Astrocyte (in vitro differentiated cells and primary cell): ENCODE results near the gene SRM. TPM values are rescaled to one million over a fixed set of nuclear protein-coding genes. Genes with fewer than 3 reads are reported as not detected.
"Not testable (repeated sequence)": the region's sequence is repeated elsewhere in the genome, so short reads cannot be mapped to it uniquely, and the experiment has no call there.

Experiments
- DNase-seq: peaks from one replicate; pipeline ENCODE4 v3.0.0-alpha.2; 2010; ENCODE audit warnings: low read depth
- FAIRE-seq: peaks from 2 replicates; lab custom pipeline; 2011; peaks lifted over from hg19 to GRCh38; lab: Jason Lieb, UNC
- H2AFZ ChIP-seq: 2 replicates; pipeline ENCODE4 v1.6.0; 2012; ENCODE audit warnings: low read depth, low read length, inconsistent platforms
- H3K27ac ChIP-seq: 2 replicates; pipeline ENCODE4 v1.5.1; 2011; ENCODE audit warnings: low read depth, low read length, inconsistent platforms
- H3K27me3 ChIP-seq: 2 replicates; pipeline ENCODE4 v1.6.0; 2011; ENCODE audit warnings: low read length, inconsistent platforms; ENCODE audit not compliant: insufficient read depth
- H3K36me3 ChIP-seq: 2 replicates; pipeline ENCODE4 v1.5.1; 2011; ENCODE audit warnings: low read length, inconsistent platforms; ENCODE audit not compliant: insufficient read depth
- H3K4me1 ChIP-seq: 2 replicates; pipeline ENCODE4 v1.5.1; 2011; ENCODE audit warnings: low read length, inconsistent platforms; ENCODE audit not compliant: insufficient read depth
- H3K4me2 ChIP-seq: 2 replicates; pipeline ENCODE4 v1.6.0; 2012; ENCODE audit warnings: low read length, inconsistent platforms
- H3K4me3 ChIP-seq: 2 replicates; pipeline ENCODE4 v1.5.1; 2011; ENCODE audit warnings: low read depth, mild to moderate bottlenecking, low read length, inconsistent platforms; ENCODE audit not compliant: insufficient read depth
- H3K79me2 ChIP-seq: 2 replicates; pipeline ENCODE4 v1.6.0; 2012; ENCODE audit warnings: mild to moderate bottlenecking, low read length, inconsistent platforms; ENCODE audit not compliant: insufficient read depth
- H3K9ac ChIP-seq: 2 replicates; pipeline ENCODE4 v1.6.0; 2012; ENCODE audit warnings: mild to moderate bottlenecking, low read length, inconsistent platforms
- H3K9me3 ChIP-seq: 2 replicates; pipeline ENCODE4 v1.5.1; 2012; ENCODE audit warnings: low read depth, mild to moderate bottlenecking, low read length, inconsistent platforms; ENCODE audit not compliant: insufficient read depth
- H4K20me1 ChIP-seq: 2 replicates; pipeline ENCODE4 v1.6.0; 2012; ENCODE audit warnings: low read length, inconsistent platforms; ENCODE audit not compliant: insufficient read depth
- H3K27ac Mint-ChIP-seq: one replicate; pipeline ENCODE4 v1.8.0; 2021; ENCODE audit warnings: mild to moderate bottlenecking, mixed read lengths; ENCODE audit not compliant: unreplicated experiment
- H3K27me3 Mint-ChIP-seq: one replicate; pipeline ENCODE4 v1.8.0; 2021; ENCODE audit warnings: low read depth, mixed read lengths; ENCODE audit not compliant: unreplicated experiment
- H3K36me3 Mint-ChIP-seq: one replicate; pipeline ENCODE4 v1.8.0; 2021; ENCODE audit warnings: low read depth, mixed read lengths; ENCODE audit not compliant: unreplicated experiment
- H3K4me1 Mint-ChIP-seq: one replicate; pipeline ENCODE4 v1.8.0; 2021; ENCODE audit warnings: low read depth, mixed read lengths; ENCODE audit not compliant: unreplicated experiment
- H3K4me3 Mint-ChIP-seq: one replicate; pipeline ENCODE4 v1.8.0; 2021; ENCODE audit warnings: mild to moderate bottlenecking, moderate library complexity, mixed read lengths; ENCODE audit not compliant: unreplicated experiment
- H3K9me3 Mint-ChIP-seq: one replicate; pipeline ENCODE4 v1.8.0; 2021; ENCODE audit warnings: mild to moderate bottlenecking, mixed read lengths; ENCODE audit not compliant: unreplicated experiment
- CTCF ChIP-seq: IDR thresholded peaks from 2 replicates; pipeline ENCODE4 v1.5.1; 2011; ENCODE audit warnings: low read depth, mild to moderate bottlenecking, inconsistent platforms, low read length, moderate library complexity; ENCODE audit not compliant: insufficient read depth
- EZH2 ChIP-seq: IDR thresholded peaks from 2 replicates; pipeline ENCODE4 v1.6.1; 2012; ENCODE audit warnings: mild to moderate bottlenecking, low read length, inconsistent platforms; ENCODE audit not compliant: insufficient read depth
- total RNA-seq: library from RNA; stranded (reverse); gene quantifications from 2 replicates; pipeline ENCODE4 v1.2.1, GENCODE V29; 2021

SRM gene
- total RNA-seq, 1 donor from 2014 or later = 225 TPM

- no peaks in the 10 kb centered on the region for H3K36me3 ChIP-seq
- no peaks in the 10 kb centered on the region for H3K79me2 ChIP-seq
- no peaks in the 10 kb centered on the region for H3K4me1 ChIP-seq
- H3K9me3 ChIP-seq = no peaks in the 10 kb centered on the region
- H3K4me2 ChIP-seq = no peak overlapping the region
- Mint-ChIP-seq H3K27ac (no peak overlapping the region), H3K4me3 (no peak overlapping the region), H3K9me3 (no peaks in the 10 kb centered on the region), H3K36me3 (no peaks in the 10 kb centered on the region), H3K27me3 (peaks cover 7% of the 10 kb centered on the region), H3K4me1 (no peaks in the 10 kb centered on the region)
- no peak overlapping the region for H3K27ac ChIP-seq
- no peak overlapping the region for H2AFZ ChIP-seq
- DNase-seq = no peak
- TF ChIP-seq EZH2 (no peak), CTCF (no peak)
- no peaks in the 10 kb centered on the region for H4K20me1 ChIP-seq
- H3K4me3 ChIP-seq = no peak overlapping the region
- no peak overlapping the region for H3K9ac ChIP-seq
- peaks cover 4% of the 10 kb centered on the region for H3K27me3 ChIP-seq
- FAIRE-seq = no peak
Observed at GRCh38 chr1:11039351-11040104, 20.3 kb downstream of the SRM start.

- TF ChIP-seq CTCF = peak; percentile 99
- TF ChIP-seq EZH2 = no peak
- FAIRE-seq = peak; percentile 32
Observed at GRCh38 chr1:11037740-11038182, 22.1 kb downstream of the SRM start.

GRCh38 chr1:11037019-11037739 lies 22.6 kb downstream of the SRM start:
- not testable (repeated sequence) for H3K27ac ChIP-seq, H3K27ac Mint-ChIP-seq, H3K27me3 Mint-ChIP-seq, H3K4me1 ChIP-seq, H3K4me2 ChIP-seq, H3K36me3 ChIP-seq, H3K27me3 ChIP-seq, H3K4me3 ChIP-seq, H2AFZ ChIP-seq, H3K36me3 Mint-ChIP-seq, H3K9me3 ChIP-seq, DNase-seq, H3K79me2 ChIP-seq, H3K9ac ChIP-seq, H3K9me3 Mint-ChIP-seq, H3K4me3 Mint-ChIP-seq, H4K20me1 ChIP-seq, FAIRE-seq, H3K4me1 Mint-ChIP-seq

More at GRCh38 chr1:11037740-11038182, 22.1 kb downstream of the SRM start:
- Histone ChIP-seq H3K27me3 (peaks cover 4% of the 10 kb centered on the region), H3K79me2 (no peaks in the 10 kb centered on the region), H3K27ac (no peak overlapping the region), H3K9me3 (no peaks in the 10 kb centered on the region), H3K4me1 (no peaks in the 10 kb centered on the region), H4K20me1 (no peaks in the 10 kb centered on the region), H3K4me3 (no peak overlapping the region), H2AFZ (no peak overlapping the region), H3K4me2 (no peak overlapping the region), H3K9ac (no peak overlapping the region), H3K36me3 (no peaks in the 10 kb centered on the region)
- H3K4me1 Mint-ChIP-seq = no peaks in the 10 kb centered on the region
- no peaks in the 10 kb centered on the region for H3K36me3 Mint-ChIP-seq
- H3K27ac Mint-ChIP-seq = no peak overlapping the region
- H3K27me3 Mint-ChIP-seq = peaks cover 7% of the 10 kb centered on the region
- peak; percentile 53 for DNase-seq
- H3K9me3 Mint-ChIP-seq = no peaks in the 10 kb centered on the region
- no peak overlapping the region for H3K4me3 Mint-ChIP-seq
